GM18505 (cell line): Measurements from ENCODE around the gene BMAL1.
"Not testable (repeated sequence)": the region's sequence is repeated elsewhere in the genome, so short reads cannot be mapped to it uniquely, and the experiment has no call there.

Experiments
- ATAC-seq: cut with Tn5 transposase; IDR thresholded peaks from one replicate; pipeline ENCODE4 v1.9.1; 2021; ENCODE audit not compliant: unreplicated experiment
- POLR2A ChIP-seq: IDR thresholded peaks from 4 replicates; pipeline ENCODE4 v1.6.1; 2011; ENCODE audit warnings: borderline replicate concordance; ENCODE audit not compliant: insufficient read depth, insufficient read length; ENCODE audit errors: extremely low read depth

Gene BMAL1

DNA sequence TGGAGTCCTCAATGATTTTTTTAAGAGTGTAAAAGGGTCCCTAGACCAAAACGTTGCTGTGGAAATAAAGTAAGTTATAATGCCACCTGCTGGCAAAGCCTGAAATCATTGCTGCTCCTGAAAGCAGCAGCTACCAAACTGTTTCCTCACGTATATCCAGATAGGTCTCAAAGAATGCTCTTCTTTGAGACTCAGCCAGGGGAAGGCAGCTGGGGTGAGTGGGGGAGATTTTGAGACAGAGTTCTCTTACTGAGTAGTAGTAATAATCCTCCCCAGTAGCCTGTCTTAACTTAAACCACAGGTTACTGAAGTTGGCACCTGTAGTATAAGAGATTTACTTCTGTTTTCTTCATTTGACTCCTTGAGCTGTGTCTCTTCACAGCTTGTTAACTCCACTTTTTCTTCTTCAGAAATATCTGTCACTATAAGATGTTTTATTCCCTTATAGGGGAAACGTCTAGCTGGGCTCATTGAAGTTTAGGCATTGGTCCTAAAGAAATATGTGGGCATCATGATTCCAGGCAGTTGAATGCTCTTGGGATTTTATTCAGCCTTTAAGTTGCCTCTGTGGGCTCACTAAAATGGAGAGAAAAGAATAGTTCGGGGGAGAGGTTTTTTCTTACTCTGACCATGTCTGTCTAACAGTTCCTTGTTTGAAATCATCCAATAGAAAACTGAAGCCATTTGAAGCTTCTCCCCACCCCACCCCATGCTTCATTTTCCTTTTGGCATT is 107.5 kb downstream of the BMAL1 start:
- no peak for ATAC-seq
- no peak for TF ChIP-seq POLR2A

DNA sequence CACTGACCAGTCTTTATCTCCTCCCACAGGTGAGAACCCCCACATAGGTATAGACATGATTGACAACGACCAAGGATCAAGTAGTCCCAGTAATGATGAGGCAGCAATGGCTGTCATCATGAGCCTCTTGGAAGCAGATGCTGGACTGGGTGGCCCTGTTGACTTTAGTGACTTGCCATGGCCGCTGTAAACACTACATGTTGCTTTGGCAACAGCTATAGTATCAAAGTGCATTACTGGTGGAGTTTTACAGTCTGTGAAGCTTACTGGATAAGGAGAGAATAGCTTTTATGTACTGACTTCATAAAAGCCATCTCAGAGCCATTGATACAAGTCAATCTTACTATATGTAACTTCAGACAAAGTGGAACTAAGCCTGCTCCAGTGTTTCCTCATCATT is 109.0 kb downstream of the BMAL1 start:
- ATAC-seq, result no peak
- no peak for TF ChIP-seq POLR2A

DNA sequence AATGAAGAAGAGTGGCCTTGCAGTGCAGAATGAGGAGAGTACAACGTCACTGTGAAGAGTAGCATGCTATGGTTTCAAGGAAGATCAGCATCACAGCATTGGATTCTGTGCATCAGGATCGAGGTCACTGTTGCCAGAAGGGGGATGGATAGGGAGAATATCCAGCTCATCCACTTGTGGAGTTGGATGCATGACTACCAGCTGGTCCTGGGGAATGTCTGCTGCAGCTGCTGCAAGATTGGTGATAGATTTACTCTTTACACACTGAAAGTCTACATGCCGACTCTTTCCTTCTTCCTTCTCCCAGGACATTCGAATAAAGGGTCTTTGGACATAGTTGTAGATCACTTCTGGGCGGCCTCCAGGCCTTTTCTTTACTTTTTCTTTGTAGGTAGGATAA is 111.2 kb downstream of the BMAL1 start:
- TF ChIP-seq POLR2A, result no peak
- ATAC-seq, result no peak

DNA sequence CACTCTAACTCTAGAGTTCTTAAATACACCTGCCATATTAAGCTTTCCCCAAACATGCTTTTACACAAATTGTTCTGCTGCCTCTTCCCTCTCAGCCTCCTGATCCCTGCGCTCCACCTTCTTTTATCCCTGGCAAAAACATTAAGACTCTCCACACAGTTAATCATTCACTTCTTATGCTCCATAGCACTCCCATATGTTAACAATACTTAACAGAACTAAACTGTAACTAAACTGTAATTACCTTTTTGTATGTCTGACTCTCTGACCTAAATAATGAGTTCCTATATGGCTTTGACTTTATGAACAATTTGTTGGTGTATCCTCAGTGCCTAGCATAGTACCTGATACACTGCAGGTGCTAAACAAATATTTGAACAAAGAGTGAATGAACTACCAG is 113.6 kb downstream of the BMAL1 start:
- no peak for ATAC-seq
- no peak for TF ChIP-seq POLR2A

DNA sequence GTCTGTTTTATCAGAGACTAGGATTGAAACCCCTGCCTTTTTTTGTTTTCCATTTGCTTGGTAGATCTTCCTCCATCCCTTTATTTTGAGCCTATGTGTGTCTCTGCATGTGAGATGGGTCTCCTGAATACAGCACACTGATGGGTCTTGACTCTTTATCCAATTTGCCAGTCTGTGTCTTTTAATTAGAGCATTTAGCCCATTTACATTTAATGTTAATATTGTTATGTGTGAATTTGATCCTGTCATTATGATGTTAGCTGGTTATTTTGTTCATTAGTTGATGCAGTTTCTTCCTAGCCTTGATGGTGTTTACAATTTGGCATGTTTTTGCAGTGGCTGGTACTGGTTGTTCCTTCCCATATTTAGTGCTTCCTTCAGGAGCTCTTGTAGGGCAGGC is 120.7 kb downstream of the BMAL1 start:
- not testable (repeated sequence) for ATAC-seq

DNA sequence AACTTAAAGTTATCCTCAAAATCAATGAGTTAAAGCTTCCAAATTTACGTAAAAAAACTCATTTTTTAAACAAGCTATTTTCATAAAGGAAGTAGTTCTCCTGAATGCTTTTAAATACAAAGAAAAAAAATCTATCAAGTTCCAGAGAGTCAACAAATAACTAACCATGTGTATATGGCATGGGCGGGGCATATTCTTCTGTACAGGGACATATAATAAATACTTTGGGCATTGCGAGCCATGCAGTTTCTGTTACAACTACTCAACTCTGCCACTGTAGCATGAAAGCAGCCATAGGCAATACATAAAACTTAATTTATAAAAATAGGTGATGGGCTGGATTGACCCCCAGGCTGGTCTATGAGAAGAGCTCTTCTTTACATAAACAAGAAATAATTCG is 127.6 kb downstream of the BMAL1 start:
- ATAC-seq, result no peak

DNA sequence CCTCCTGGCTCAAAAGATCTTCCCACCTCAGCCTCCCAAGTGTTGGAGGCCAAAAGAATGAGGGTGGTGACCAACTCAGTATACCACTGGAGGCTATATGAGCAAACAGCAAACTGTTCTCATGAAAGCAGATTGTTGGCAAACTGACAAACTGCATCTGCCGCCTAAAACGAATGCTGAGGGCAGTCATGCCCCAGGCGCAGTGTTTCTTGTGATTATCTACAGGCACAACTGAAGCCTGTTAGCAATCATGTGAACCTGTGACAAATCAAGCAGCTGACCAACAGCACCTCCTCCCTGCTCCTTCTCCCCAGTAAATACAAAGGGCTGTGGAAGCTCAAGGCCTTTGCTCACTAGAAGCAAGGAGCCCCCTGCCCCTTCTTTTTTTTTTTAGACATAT is 137.6 kb downstream of the BMAL1 start:
- TF ChIP-seq POLR2A, result no peak
- no peak for ATAC-seq

More for the DNA sequence above, 127.6 kb downstream of the BMAL1 start:
- TF ChIP-seq POLR2A, result no peak

DNA sequence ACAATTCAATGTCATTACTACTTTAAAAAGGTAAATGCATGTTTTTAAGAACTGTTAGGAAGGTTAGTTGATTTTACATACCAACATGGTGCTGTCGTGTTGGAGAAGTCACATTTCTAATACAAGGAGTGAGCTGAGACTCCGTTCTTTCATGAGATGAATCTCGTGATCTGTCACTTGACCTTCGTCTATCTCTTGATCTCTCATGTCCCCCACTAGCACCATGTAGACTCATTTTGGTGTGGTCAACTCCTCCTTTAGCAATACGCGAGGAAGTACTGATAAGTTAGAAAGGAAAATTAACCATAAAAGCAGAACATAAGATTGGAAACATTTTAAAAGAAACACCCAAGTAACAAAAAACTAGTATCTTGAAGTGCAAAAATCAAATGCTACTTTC is 144.0 kb downstream of the BMAL1 start:
- ATAC-seq, result no peak
- no peak for TF ChIP-seq POLR2A

DNA sequence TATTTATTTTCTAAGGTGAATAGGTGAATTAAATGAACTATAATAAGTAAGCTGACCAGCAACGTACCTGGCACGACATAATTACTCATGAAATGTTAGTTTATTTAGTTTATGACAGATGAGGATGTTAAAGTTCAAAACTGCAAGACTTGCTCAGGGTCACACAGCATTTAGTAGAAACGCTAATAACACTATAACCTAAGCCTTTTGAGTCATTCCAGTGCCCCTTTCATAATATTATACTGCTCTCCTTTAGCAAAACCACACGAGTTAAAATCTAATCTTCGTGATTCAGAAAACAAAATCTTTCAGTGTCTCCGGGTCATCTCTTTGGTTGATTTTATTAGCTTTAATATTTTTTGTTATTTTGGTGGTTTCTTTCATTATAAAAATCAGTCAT is 145.8 kb downstream of the BMAL1 start:
- ATAC-seq, result no peak
- TF ChIP-seq POLR2A, result no peak

DNA sequence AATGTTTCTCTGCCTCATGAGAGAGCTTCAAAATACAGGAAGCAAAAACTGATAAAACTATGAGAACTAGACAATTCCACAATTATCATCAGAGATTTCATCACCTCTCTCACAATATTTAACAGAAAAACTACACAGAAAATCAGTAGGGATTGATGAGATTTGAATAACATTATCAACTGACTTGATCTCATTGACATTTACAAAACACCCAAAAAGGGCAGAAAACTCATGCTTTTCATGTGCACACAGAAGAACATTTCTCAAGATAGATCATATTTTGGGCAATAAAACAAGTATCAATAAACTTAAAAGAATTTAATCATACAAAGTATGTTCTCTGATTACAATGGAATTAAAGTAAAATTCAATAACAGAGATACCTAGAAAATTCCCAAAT is 149.8 kb downstream of the BMAL1 start:
- no peak for TF ChIP-seq POLR2A
- ATAC-seq, result no peak

DNA sequence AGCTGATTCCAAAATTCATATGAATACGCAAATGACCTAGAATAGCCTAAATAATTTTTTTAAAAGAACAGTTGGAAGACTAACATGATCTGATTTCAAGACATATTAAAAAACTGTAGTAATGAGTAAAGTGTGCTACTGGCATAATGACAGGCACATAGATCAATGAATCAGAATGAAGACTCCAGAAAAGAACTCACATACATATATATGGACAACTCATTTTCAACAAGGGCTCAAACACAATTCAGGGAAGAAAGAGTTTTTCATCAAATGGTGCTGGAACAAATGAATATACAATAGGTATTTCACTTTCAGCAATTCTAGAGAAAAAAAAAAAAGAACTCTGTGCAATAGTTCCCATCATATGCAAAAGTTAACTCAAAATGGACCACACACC is 151.7 kb downstream of the BMAL1 start:
- no peak for TF ChIP-seq POLR2A
- ATAC-seq, result no peak

DNA sequence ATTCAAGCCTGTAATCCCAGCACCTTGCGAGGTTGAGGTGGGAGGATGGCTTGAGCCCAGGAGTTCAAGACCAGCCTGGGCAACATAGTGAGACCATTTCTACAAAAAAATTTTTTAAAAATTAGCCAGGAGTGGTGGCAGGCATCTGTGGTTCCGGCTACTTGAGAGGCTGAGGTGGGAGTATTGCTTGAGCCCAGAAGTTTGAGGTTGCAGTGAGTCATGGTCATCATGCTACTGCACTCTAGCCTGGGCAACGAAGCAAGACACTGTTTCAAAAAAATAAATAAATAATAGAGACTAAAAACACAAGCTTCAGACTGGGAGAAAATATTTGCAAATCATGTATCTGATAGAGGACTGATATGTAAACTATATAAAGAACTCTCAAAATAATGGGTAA is 152.2 kb downstream of the BMAL1 start:
- no peak for ATAC-seq
- no peak for TF ChIP-seq POLR2A

DNA sequence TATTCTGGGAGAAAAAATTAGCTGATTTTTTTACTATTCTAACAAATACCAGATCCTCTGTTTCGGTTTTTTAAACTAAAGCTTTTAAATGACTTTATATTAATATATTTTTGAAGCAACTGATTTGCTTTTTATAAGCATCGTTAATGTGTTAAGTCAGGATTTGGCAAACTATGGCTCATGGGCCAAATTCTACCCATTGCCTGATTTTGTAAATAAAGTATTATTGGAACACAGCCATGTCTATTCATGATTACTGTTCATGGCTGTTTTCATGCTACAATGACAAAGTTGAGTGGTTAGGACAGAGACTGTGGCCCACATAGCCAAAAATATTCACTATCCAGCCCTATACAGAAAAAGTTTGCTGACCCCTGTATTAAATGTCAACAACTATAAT is 155.8 kb downstream of the BMAL1 start:
- ATAC-seq, result no peak
- TF ChIP-seq POLR2A, result no peak

DNA sequence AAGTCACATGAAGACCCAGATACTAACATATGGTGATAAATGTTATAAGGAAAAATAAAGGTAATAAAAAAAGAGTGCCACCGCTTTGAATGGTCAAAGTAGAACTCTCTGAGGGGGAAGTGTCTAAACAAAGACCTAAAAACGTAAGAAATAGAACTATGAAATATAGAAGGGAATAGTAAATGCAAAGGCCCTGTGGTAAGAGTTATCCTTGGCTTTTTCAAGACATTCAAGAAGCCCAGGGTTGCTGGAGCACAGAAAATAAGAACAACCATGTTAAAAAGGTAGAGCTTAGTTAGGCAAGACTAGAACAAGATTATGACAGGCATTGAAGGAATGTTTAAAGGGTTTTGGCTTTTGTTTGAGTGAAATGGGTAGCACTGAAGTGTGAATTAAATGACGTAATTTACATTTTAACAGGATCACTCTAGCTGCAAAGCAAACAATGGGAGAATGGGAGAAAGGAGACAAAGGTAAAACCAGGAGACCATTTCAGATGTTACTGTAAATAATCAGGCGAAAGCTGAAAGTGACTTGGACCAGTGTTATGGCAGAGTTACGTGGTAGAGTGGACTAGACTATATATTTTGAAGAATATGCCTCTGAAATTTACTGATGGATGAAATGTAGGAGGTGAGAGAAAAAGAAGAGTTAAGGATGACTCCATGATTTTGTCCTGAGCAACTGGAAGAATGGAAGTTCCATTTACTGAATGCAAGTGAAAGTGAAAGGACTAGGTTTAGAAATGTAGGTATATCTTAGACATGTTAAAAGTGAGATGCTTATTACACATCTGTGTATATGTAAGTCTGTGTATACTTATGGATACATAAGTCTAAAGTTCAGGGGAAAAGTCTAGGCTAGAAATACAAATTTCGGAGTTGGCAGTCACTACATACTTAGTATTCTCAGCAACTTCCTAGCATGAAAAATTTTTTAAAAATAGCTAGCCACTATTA is 156.9 kb downstream of the BMAL1 start:
- ATAC-seq, result no peak
- no peak for TF ChIP-seq POLR2A

DNA sequence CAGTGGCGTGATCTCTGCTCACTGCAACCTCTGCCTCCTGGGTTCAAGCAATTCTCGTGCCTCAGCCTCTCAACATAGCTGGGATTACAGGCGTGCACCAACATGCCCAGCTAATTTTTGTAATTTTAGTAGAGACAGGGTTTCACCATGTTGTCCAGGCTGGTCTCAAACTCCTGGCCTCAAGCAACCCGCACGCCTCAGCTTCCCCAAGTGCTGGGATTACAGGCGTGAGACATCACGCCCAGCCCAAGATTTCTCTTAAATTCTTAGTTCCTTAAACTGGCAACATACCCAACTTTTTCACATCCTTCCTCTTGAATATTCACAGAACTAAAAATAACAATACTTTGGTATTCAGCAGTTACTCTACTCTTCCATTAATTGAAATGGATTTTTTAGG is 159.2 kb downstream of the BMAL1 start:
- ATAC-seq, result not testable (repeated sequence)
